NCI-H446 (cell line): ENCODE data around the gene SSC5D.

Source experiments
- DNase-seq, 2 experiments: peaks; one replicate each; lab custom pipeline; 2025; lab: John Stamatoyannopoulos, UW

SSC5D gene

GRCh38 chr19:55455576-55456235 is 32.5 kb upstream of the SSC5D start:
- no peak for DNase-seq

GRCh38 chr19:55456347-55456746 is 31.9 kb upstream of the SSC5D start:
- no peak for DNase-seq

GRCh38 chr19:55457683-55458457 is 30.4 kb upstream of the SSC5D start:
- no peak for DNase-seq

GRCh38 chr19:55459551-55459949 is 28.7 kb upstream of the SSC5D start:
- no peak for DNase-seq

GRCh38 chr19:55459950-55460657 is 28.1 kb upstream of the SSC5D start:
- peak in 1 of 2 experiments; percentile 34 for DNase-seq

GRCh38 chr19:55460670-55461258 is 27.5 kb upstream of the SSC5D start:
- DNase-seq: peak; percentile 60 to 83

- peak; percentile 99 to 100 for DNase-seq
These were observed 26.8 kb upstream of the SSC5D start, which contains the start of gene ISOC2 for GRCh38 chr19:55461259-55461973. ISOC2 (minus strand) TSS chr19:55461642; CDS start chr19:55456486, 5,156 bp downstream.

GRCh38 chr19:55461974-55462626 is 26.1 kb upstream of the SSC5D start:
- DNase-seq: peak in 1 of 2 experiments; percentile 59

- DNase-seq: no peak
These were observed 25.5 kb upstream of the SSC5D start for GRCh38 chr19:55462722-55463121.

GRCh38 chr19:55463583-55464031 is 24.6 kb upstream of the SSC5D start:
- DNase-seq: no peak

GRCh38 chr19:55464039-55464661 is 24.1 kb upstream of the SSC5D start:
- no peak for DNase-seq

GRCh38 chr19:55464662-55465054 is 23.6 kb upstream of the SSC5D start, which contains the start of gene C19orf85:
C19orf85 (minus strand) TSS chr19:55464751; CDS start chr19:55464554, 197 bp downstream.
- no peak for DNase-seq

GRCh38 chr19:55465460-55466240 is 22.6 kb upstream of the SSC5D start:
- no peak for DNase-seq

GRCh38 chr19:55466241-55466614 is 22.0 kb upstream of the SSC5D start:
- no peak for DNase-seq

- DNase-seq: peak in 1 of 2 experiments; percentile 41
These were observed 20.8 kb upstream of the SSC5D start for GRCh38 chr19:55467236-55468053.

- DNase-seq: no peak
These were observed 20.2 kb upstream of the SSC5D start for GRCh38 chr19:55468054-55468393.

GRCh38 chr19:55471266-55471665 is 17.0 kb upstream of the SSC5D start:
- DNase-seq: no peak

- no peak for DNase-seq
These were observed 15.8 kb upstream of the SSC5D start for GRCh38 chr19:55472463-55472862.
